HG03025 (cell line): ENCODE results near the gene GRK6.
A peak's percentile ranks its signal among the peaks of the same experiment; 100 is the strongest.

Experiments used
- ATAC-seq: cut with Tn5 transposase; IDR thresholded peaks from one replicate; pipeline ENCODE4 v1.9.1; 2021; ENCODE audit warnings: mild to moderate bottlenecking, moderate library complexity; ENCODE audit not compliant: unreplicated experiment, low FRiP score

The GRK6 gene

DNA sequence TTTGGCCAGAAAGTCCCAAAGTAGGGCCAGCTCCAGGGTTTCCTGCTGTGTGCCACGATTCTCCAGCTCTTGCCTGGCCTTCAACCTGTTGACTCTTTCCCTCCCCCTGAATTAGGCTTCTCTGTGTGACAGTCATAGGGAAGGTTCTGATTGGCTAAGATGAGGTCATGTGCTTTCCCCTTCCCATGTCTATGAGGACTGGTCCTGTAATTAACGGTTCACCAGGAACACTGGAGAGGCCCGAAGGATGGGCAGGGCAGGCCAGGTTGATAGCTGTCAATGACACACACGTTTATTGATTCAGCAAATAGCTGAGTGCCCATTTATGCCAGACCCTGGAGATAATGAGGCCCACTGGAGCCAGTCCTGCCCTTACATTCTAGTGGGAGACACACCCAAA is 11.1 kb downstream of the GRK6 start:
- no peak for ATAC-seq

DNA sequence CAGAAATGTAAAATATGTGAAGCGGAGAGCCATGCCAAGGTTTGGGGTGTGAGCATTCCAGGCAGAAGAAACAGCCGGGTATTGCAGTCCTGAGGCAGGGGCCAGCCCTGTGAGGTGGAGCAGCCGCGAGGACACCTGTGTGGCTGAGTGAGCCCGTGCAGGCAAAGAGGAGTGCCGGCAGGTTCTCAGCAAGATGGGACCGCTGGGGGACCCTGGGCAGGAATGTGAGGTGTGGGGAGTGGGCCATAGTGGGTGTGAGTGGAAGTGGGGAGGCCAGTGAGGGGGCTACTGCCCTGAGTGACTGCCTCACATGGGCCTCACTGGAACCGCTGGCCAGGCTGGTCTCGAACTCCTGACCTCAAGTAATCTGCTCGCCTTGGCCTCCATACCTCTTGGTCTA is 12.0 kb downstream of the GRK6 start:
- ATAC-seq, result no peak

DNA sequence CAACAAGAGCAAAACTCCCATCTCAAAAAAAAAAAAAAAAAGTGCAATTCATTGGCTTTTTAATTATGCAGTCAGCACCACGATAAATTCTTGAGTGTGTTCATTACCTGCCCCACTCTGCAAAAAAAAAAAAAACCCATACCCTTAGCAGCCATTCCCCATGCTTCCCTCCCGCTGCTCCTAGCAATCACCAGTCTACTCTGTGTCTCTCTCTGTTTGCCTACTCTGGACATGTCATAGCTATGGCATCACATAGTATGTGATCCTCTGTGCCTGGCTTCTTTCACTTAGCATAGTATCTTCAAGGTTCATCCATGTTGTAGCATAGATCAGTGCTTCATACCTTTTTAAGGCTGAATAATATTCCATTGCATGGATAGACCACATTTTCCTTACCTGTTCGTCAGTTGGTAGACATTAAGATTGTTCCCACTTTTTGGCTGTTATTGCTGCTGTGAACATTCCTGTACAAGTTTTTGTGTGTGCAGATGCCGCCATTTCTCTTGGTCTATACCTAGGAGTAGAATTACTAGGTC is 13.1 kb downstream of the GRK6 start:
- no peak for ATAC-seq

- ATAC-seq, result no peak
These were observed 13.9 kb downstream of the GRK6 start for GRCh38 chr5:177440211-177440989.

- no peak for ATAC-seq
These were observed 14.7 kb downstream of the GRK6 start for GRCh38 chr5:177440990-177441780.

- no peak for ATAC-seq
These were observed 15.8 kb downstream of the GRK6 start for GRCh38 chr5:177442066-177442826.

- ATAC-seq, result no peak
These were observed 16.9 kb downstream of the GRK6 start for GRCh38 chr5:177443144-177443983.

DNA sequence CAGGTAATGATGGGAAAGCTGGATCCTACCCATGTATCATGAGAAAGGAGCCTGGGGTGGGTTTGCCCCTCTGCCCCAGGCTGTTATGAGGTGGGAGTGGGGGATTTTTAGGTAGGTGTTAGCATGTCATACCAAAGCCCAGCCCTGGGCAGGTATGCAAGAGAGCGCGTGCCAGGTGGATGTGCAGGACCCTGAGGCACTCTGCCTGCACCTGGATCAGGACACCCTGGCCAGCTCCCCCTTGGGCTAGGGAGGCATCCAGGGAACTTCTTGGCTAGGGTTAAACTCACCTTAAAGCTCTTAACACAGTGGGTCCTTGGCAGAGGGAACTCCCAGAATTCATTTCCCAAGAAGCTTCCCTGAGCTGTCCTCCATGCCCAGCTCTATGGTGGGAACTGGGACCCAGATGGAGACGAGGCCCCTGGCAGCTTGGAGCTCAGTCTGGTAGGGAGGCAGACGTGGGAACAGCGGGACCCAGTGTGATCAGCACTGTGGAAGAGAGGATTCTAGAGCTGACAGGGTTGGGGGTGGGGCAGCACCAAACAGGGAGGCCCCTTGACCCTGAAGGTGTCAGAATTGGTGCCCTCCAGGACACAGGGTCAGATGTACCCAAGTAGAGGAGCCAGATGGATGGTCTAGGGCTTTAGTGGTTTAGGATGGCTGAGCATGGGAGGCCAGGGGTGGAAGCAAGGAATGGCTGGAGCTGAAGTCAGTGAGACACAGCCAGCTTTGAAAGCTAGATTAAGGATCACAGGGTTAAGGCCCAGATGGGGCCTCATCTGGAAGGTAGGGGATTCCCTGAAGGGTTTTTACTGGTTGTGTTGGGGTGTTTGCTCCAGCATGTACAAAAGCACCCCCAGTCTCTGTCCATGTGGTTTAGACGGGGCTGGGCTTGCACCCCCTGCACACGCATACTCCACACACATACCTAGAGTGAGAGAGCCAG is 17.9 kb downstream of the GRK6 start:
- no peak for ATAC-seq

GRCh38 chr5:177445052-177445916 is 18.8 kb downstream of the GRK6 start:
- ATAC-seq, result no peak

DNA sequence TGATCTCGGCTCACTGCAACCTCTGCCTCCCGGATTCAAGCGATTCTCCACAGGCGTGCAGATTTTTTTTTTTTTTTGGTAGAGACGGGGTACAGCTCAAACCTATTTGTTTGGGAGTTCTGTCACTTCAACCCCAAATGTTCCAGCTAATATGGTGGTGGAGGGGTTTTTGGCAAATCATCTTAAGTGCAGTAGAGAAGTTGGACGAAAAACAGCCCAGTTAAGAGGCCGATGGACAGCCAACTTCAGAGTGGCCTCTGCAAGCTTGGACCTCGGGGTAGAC is 19.4 kb downstream of the GRK6 start:
- ATAC-seq, result no peak

- peak; percentile 44 for ATAC-seq
These were observed 20.0 kb downstream of the GRK6 start, which contains the start of gene PRR7 for GRCh38 chr5:177446200-177447065. Gene PRR7, plus strand, starts transcription at chr5:177446814. Its CDS starts 8,254 bp downstream, at chr5:177455068.

GRCh38 chr5:177447066-177447610 is 20.7 kb downstream of the GRK6 start:
- ATAC-seq, result peak; percentile 12

- no peak for ATAC-seq
These were observed 21.3 kb downstream of the GRK6 start for GRCh38 chr5:177447611-177448243.

GRCh38 chr5:177448244-177448950 is 21.9 kb downstream of the GRK6 start:
- ATAC-seq, result no peak

DNA sequence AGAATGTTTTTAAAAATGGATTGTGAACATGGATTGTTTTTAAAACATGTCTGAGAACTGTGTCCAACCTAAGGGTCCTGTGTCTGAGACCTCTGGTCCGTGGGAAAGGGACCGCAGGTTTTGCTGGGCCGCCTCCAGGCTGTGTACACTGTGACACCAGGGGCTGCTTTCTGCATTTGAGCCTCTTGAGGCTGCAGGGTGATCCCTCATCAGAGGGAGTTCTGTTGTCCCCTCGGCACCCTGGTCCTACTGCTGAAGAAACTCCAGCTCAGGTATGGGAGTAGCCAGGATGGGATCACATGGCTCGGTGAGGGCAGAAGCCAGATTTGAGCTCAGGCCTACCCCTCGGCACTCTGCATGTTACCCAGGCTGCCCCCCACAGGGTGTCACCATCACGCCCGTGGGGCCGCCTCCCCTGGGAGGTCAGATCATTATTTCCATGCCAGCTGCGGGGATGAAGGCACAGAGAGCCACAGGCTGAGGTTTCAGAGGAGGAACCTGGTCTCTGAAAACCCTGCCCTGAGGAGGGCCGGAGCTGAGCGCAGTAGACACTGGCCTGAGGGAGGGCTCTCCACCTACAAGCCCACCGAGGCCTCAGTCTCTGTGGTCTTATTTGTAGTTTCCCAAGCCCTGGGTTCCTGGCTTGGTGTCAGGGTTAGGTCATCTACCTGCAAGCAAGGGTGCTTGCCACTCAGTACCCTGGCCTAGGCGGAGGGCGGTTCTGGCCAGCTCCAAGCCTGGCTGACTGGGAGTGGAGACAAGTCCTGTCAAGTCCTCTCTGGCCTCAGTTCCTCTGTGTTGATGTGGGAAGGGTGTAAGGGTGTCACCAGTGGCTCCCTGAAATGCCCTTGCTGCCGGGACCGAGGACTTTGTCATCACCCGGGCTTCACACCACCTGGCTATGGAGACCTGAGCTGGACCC is 22.9 kb downstream of the GRK6 start:
- ATAC-seq, result no peak
